HEK293 (cell line): ENCODE results near the gene USP16.

Source experiments
- ATF2 ChIP-seq: fragments of 450-650 bp; formaldehyde crosslinking; IDR thresholded peaks from 2 replicates; pipeline ENCODE4 v1.5.1; 2016; ENCODE audit warnings: missing biosample characterization, missing genetic modification characterization, low read depth
- CTCF ChIP-seq: fragments of 450-650 bp; formaldehyde crosslinking; IDR thresholded peaks from 2 replicates; pipeline ENCODE4 v1.5.1; 2016; ENCODE audit warnings: missing biosample characterization, missing genetic modification characterization
- REST ChIP-seq: fragments of 450-650 bp; formaldehyde crosslinking; IDR thresholded peaks from 2 replicates; pipeline ENCODE4 v1.5.1; 2016; ENCODE audit warnings: missing biosample characterization, missing genetic modification characterization
- ZBTB8A ChIP-seq: fragments of 450-650 bp; formaldehyde crosslinking; IDR thresholded peaks from 2 replicates; pipeline ENCODE4 v1.5.1; 2016; ENCODE audit warnings: missing biosample characterization, missing genetic modification characterization
- ZNF138 ChIP-seq: fragments of 450-650 bp; formaldehyde crosslinking; IDR thresholded peaks from 2 replicates; pipeline ENCODE4 v1.5.1; 2016; ENCODE audit warnings: missing biosample characterization, missing genetic modification characterization, borderline replicate concordance
- ZNF302 ChIP-seq: fragments of 450-650 bp; formaldehyde crosslinking; IDR thresholded peaks from 2 replicates; pipeline ENCODE4 v1.5.1; 2016; ENCODE audit warnings: missing biosample characterization, missing genetic modification characterization, low read depth
- ZNF37A ChIP-seq: fragments of 450-650 bp; IDR thresholded peaks from 2 replicates; pipeline ENCODE4 v1.5.1; 2018; ENCODE audit warnings: missing biosample characterization, missing genetic modification characterization
- ZNF501 ChIP-seq: fragments of 450-650 bp; formaldehyde crosslinking; IDR thresholded peaks from 2 replicates; pipeline ENCODE4 v1.5.1; 2016; ENCODE audit warnings: missing biosample characterization, missing genetic modification characterization
- ZNF558 ChIP-seq: fragments of 450-650 bp; formaldehyde crosslinking; IDR thresholded peaks from 2 replicates; pipeline ENCODE4 v1.5.1; 2016; ENCODE audit warnings: missing biosample characterization, missing genetic modification characterization
- ZNF561 ChIP-seq: fragments of 450-650 bp; IDR thresholded peaks from 2 replicates; pipeline ENCODE4 v1.5.1; 2018; ENCODE audit warnings: missing biosample characterization, missing genetic modification characterization, borderline replicate concordance
- ZNF580 ChIP-seq: fragments of 450-650 bp; formaldehyde crosslinking; IDR thresholded peaks from 2 replicates; pipeline ENCODE4 v1.5.1; 2016; ENCODE audit warnings: missing biosample characterization, missing genetic modification characterization
- TF ChIP-seq, protein P1 (sequence below): fragments of 450-650 bp; formaldehyde crosslinking; IDR thresholded peaks from 2 replicates; pipeline ENCODE4 v1.5.1; 2016; ENCODE audit warnings: missing biosample characterization, missing genetic modification characterization, borderline replicate concordance
- TF ChIP-seq, protein P2 (sequence below): fragments of 450-650 bp; formaldehyde crosslinking; IDR thresholded peaks from 2 replicates; pipeline ENCODE4 v1.5.1; 2016; ENCODE audit warnings: missing biosample characterization, missing genetic modification characterization
- TF ChIP-seq, protein P3 (sequence below): fragments of 450-650 bp; formaldehyde crosslinking; IDR thresholded peaks from 2 replicates; pipeline ENCODE4 v1.5.1; 2016; ENCODE audit warnings: missing biosample characterization, missing genetic modification characterization

DNA sequence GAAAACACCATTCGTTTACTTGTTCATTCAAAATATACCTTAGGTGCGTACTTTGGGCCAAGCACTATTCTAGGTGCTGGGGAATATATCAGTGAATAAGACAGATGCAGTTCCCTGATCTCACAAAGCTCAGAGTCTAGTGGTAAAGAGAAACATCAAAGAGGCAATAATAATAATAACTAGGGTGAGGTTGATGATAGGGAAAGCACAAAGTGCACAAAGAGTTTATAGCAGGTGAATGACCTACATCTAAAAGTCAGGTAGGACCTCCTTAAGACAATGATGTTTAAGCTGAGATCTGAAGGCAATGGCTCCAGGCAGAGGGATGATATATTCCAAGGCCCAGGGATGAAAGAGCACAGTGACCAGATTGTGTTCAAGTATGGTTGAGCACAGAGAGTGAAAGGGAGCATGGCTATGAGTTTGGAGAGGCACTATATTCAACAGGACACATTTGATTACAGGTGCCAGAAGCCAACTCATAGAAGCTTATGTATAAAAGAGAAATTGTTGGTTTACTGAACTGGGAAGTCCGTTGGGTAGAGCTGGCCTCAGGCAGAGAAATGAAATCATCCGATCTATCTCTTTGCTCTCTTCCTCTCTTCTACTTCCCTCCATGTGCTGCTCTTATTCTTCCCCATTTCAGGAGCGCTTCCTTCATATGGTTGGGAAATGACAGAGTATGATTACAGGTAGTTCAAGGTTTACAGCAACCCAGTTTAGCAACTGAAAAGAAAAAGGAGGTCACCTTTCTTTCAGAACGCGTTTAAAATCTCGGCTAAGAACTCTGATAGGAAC is 71.9 kb downstream of the USP16 start:
- no peak for TF ChIP-seq CTCF
- TF ChIP-seq, protein P1, sequence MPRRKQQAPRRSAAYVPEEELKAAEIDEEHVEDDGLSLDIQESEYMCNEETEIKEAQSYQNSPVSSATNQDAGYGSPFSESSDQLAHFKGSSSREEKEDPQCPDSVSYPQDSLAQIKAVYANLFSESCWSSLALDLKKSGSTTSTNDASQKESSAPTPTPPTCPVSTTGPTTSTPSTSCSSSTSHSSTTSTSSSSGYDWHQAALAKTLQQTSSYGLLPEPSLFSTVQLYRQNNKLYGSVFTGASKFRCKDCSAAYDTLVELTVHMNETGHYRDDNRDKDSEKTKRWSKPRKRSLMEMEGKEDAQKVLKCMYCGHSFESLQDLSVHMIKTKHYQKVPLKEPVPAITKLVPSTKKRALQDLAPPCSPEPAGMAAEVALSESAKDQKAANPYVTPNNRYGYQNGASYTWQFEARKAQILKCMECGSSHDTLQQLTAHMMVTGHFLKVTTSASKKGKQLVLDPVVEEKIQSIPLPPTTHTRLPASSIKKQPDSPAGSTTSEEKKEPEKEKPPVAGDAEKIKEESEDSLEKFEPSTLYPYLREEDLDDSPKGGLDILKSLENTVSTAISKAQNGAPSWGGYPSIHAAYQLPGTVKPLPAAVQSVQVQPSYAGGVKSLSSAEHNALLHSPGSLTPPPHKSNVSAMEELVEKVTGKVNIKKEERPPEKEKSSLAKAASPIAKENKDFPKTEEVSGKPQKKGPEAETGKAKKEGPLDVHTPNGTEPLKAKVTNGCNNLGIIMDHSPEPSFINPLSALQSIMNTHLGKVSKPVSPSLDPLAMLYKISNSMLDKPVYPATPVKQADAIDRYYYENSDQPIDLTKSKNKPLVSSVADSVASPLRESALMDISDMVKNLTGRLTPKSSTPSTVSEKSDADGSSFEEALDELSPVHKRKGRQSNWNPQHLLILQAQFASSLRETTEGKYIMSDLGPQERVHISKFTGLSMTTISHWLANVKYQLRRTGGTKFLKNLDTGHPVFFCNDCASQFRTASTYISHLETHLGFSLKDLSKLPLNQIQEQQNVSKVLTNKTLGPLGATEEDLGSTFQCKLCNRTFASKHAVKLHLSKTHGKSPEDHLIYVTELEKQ (tag by site-specific recombination), result no peak
- no peak for TF ChIP-seq ZNF302
- TF ChIP-seq, protein P2, sequence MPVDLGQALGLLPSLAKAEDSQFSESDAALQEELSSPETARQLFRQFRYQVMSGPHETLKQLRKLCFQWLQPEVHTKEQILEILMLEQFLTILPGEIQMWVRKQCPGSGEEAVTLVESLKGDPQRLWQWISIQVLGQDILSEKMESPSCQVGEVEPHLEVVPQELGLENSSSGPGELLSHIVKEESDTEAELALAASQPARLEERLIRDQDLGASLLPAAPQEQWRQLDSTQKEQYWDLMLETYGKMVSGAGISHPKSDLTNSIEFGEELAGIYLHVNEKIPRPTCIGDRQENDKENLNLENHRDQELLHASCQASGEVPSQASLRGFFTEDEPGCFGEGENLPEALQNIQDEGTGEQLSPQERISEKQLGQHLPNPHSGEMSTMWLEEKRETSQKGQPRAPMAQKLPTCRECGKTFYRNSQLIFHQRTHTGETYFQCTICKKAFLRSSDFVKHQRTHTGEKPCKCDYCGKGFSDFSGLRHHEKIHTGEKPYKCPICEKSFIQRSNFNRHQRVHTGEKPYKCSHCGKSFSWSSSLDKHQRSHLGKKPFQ (tag by site-specific recombination), result no peak
- no peak for TF ChIP-seq ZNF501 (tag by site-specific recombination)
- no peak for TF ChIP-seq ZNF558 (tag by site-specific recombination)
- TF ChIP-seq ZNF138, result no peak
- TF ChIP-seq ZNF561 (tag by site-specific recombination), result no peak
- TF ChIP-seq ZNF580 (tag by site-specific recombination), result no peak
- TF ChIP-seq REST (tag by site-specific recombination), result no peak
- TF ChIP-seq, protein P3, sequence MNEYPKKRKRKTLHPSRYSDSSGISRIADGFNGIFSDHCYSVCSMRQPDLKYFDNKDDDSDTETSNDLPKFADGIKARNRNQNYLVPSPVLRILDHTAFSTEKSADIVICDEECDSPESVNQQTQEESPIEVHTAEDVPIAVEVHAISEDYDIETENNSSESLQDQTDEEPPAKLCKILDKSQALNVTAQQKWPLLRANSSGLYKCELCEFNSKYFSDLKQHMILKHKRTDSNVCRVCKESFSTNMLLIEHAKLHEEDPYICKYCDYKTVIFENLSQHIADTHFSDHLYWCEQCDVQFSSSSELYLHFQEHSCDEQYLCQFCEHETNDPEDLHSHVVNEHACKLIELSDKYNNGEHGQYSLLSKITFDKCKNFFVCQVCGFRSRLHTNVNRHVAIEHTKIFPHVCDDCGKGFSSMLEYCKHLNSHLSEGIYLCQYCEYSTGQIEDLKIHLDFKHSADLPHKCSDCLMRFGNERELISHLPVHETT (tag by site-specific recombination), result no peak
- TF ChIP-seq ATF2, result no peak
- TF ChIP-seq ZNF37A (tag by site-specific recombination), result no peak
- TF ChIP-seq ZBTB8A (tag by site-specific recombination), result no peak
